HEK293 (cell line): ENCODE data around the gene LSM3.

ENCODE experiments used
- CTCF ChIA-PET: fragments of 350-600 bp; formaldehyde crosslinking; extraction: SDS; loops from one replicate; lab custom pipeline; 2021; ENCODE audit warnings: antibody characterized with exemption; lab: Yijun Ruan, JAX
- POLR2A ChIA-PET: fragments of 300-600 bp; formaldehyde crosslinking; extraction: SDS; loops from one replicate; lab custom pipeline; 2020; ENCODE audit warnings: antibody characterized with exemption, inconsistent platforms; lab: Yijun Ruan, JAX
- H3K27ac ChIP-seq: fragments of 200-500 bp; sonication (Bioruptor generic); 2 replicates; pipeline ENCODE4 v1.5.1; 2014; ENCODE audit warnings: low read depth, low read length, control low read depth, inconsistent platforms; ENCODE audit errors: extremely low read depth
- H3K36me3 ChIP-seq, 2 experiments: fragments of 200-500 bp in 1 of 2; sonication (Bioruptor generic) in 1 of 2; 1 replicate in 1 of 2; 2 replicates in 1 of 2; pipeline ENCODE4 v1.5.1; 2014 to 2017; ENCODE audit warnings: inconsistent platforms in 2 of 2, low read length in 2 of 2; ENCODE audit not compliant: control insufficient read depth in 2 of 2, insufficient read depth in 1 of 2
- H3K4me1 ChIP-seq: fragments of 200-500 bp; sonication (Bioruptor generic); 2 replicates; pipeline ENCODE4 v1.5.1; 2014; ENCODE audit warnings: mild to moderate bottlenecking, low read length, inconsistent platforms; ENCODE audit not compliant: control insufficient read depth, insufficient read depth
- H3K4me3 ChIP-seq: 2 replicates; pipeline ENCODE4 v1.5.1; 2011; ENCODE audit warnings: low read depth, mild to moderate bottlenecking, control low read depth, low read length, moderate library complexity
- H3K9me3 ChIP-seq: fragments of 200-500 bp; sonication (Bioruptor generic); 2 replicates; pipeline ENCODE4 v1.5.1; 2014; ENCODE audit warnings: low read depth, low read length, inconsistent platforms; ENCODE audit not compliant: control insufficient read depth, insufficient read depth
- BCL11A ChIP-seq: fragments of 450-650 bp; formaldehyde crosslinking; IDR thresholded peaks from 2 replicates; pipeline ENCODE4 v1.5.1; 2016; ENCODE audit warnings: low read depth, missing biosample characterization, missing genetic modification characterization
- MEIS1 ChIP-seq: sonication (generic); formaldehyde crosslinking; IDR thresholded peaks from 2 replicates; pipeline ENCODE4 v1.8.1; 2022; ENCODE audit warnings: missing genetic modification reagents, mild to moderate bottlenecking, borderline replicate concordance
- YY1 ChIP-seq: fragments of 450-650 bp; formaldehyde crosslinking; IDR thresholded peaks from 2 replicates; pipeline ENCODE4 v1.5.1; 2018; ENCODE audit warnings: missing biosample characterization, missing genetic modification characterization
- ZBTB1 ChIP-seq: fragments of 450-650 bp; formaldehyde crosslinking; IDR thresholded peaks from 2 replicates; pipeline ENCODE4 v1.5.1; 2016; ENCODE audit warnings: missing biosample characterization, missing genetic modification characterization
- ZFP37 ChIP-seq: fragments of 450-650 bp; formaldehyde crosslinking; IDR thresholded peaks from 2 replicates; pipeline ENCODE4 v1.5.1; 2016; ENCODE audit warnings: missing biosample characterization, missing genetic modification characterization
- ZNF112 ChIP-seq: fragments of 450-650 bp; formaldehyde crosslinking; IDR thresholded peaks from 2 replicates; pipeline ENCODE4 v1.5.0; 2017; ENCODE audit warnings: missing biosample characterization, missing genetic modification characterization
- ZNF132 ChIP-seq: fragments of 450-650 bp; formaldehyde crosslinking; IDR thresholded peaks from 2 replicates; pipeline ENCODE4 v1.5.1; 2017; ENCODE audit warnings: missing biosample characterization, missing genetic modification characterization, borderline replicate concordance
- ZNF140 ChIP-seq: fragments of 450-650 bp; formaldehyde crosslinking; IDR thresholded peaks from 2 replicates; pipeline ENCODE4 v1.5.1; 2016; ENCODE audit warnings: missing biosample characterization, missing genetic modification characterization
- ZNF324 ChIP-seq: fragments of 450-650 bp; formaldehyde crosslinking; IDR thresholded peaks from 2 replicates; pipeline ENCODE4 v1.5.1; 2016; ENCODE audit warnings: missing biosample characterization, missing genetic modification characterization
- ZNF394 ChIP-seq: fragments of 450-650 bp; formaldehyde crosslinking; IDR thresholded peaks from 2 replicates; pipeline ENCODE4 v1.5.1; 2016; ENCODE audit warnings: missing biosample characterization, missing genetic modification characterization, mild to moderate bottlenecking, moderate library complexity, borderline replicate concordance
- ZNF548 ChIP-seq: fragments of 450-650 bp; formaldehyde crosslinking; IDR thresholded peaks from 2 replicates; pipeline ENCODE4 v1.5.1; 2016; ENCODE audit warnings: missing biosample characterization, missing genetic modification characterization
- ZNF596 ChIP-seq: fragments of 450-650 bp; IDR thresholded peaks from 2 replicates; pipeline ENCODE4 v1.5.0; 2018; ENCODE audit warnings: missing biosample characterization, mild to moderate bottlenecking, missing genetic modification characterization, moderate library complexity
- ZNF610 ChIP-seq: fragments of 450-650 bp; formaldehyde crosslinking; IDR thresholded peaks from 2 replicates; pipeline ENCODE4 v1.5.1; 2016; ENCODE audit warnings: missing biosample characterization, missing genetic modification characterization, borderline replicate concordance
- ZXDB ChIP-seq: fragments of 450-650 bp; formaldehyde crosslinking; IDR thresholded peaks from 2 replicates; pipeline ENCODE4 v1.5.1; 2016; ENCODE audit warnings: missing biosample characterization, missing genetic modification characterization
- TF ChIP-seq, protein P1 (sequence below): fragments of 450-650 bp; formaldehyde crosslinking; IDR thresholded peaks from 2 replicates; pipeline ENCODE4 v1.5.1; 2017; ENCODE audit warnings: missing biosample characterization, missing genetic modification characterization
- TF ChIP-seq, protein P2 (sequence below): fragments of 450-650 bp; IDR thresholded peaks from 2 replicates; pipeline ENCODE4 v1.5.1; 2018; ENCODE audit warnings: missing biosample characterization, mild to moderate bottlenecking, missing genetic modification characterization
- TF ChIP-seq, protein P3 (sequence below): fragments of 450-650 bp; formaldehyde crosslinking; IDR thresholded peaks from 2 replicates; pipeline ENCODE4 v1.5.1; 2017; ENCODE audit warnings: missing biosample characterization, missing genetic modification characterization
- TF ChIP-seq, protein P4 (sequence below): fragments of 450-650 bp; formaldehyde crosslinking; IDR thresholded peaks from 2 replicates; pipeline ENCODE4 v1.5.1; 2016; ENCODE audit warnings: missing biosample characterization, missing genetic modification characterization
- TF ChIP-seq, protein P5 (sequence below): fragments of 450-650 bp; formaldehyde crosslinking; IDR thresholded peaks from 2 replicates; pipeline ENCODE4 v1.5.1; 2016; ENCODE audit warnings: missing biosample characterization, missing genetic modification characterization
- TF ChIP-seq, protein P6 (sequence below): fragments of 450-650 bp; formaldehyde crosslinking; IDR thresholded peaks from 2 replicates; pipeline ENCODE4 v1.5.1; 2016; ENCODE audit warnings: missing biosample characterization, missing genetic modification characterization

Gene LSM3

DNA sequence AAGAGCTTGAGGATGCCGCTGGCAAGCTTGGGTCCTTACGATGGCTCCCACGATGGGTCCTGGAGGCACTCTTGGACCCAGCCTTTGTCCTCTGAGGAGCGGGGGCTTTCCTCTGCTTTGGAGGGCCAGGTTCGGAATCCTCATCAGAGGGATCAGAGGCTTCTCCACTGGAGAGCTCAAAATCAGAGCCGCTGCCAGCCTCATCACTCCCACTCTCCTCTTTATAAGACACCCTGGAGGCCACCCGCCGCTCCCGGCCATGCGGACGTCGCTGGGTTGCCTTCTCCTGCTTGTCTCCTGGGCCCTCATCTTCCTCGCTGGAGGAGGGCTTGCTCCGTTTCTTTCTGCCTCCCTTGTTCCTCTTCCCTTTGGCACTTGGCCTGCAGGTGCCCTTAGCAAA lies 20.2 kb upstream of the LSM3 start:
- TF ChIP-seq ZNF112: no peak
- TF ChIP-seq ZNF394 (tag by site-specific recombination): no peak
- H3K4me3 ChIP-seq: no peak overlapping the region
- ChIA-PET POLR2A (no interaction called here), CTCF (interaction anchor here (0.7 kb wide), 1 partner anchor 754 kb away, joined by 3 read pairs; no protein-coding TSS in a partner anchor)
- no peaks in the 10 kb centered on the region for H3K4me1 ChIP-seq
- no peaks in the 10 kb centered on the region for H3K9me3 ChIP-seq
- H3K36me3 ChIP-seq: peaks cover 32 to 96% of the 10 kb centered on the region in 2 experiments
- H3K27ac ChIP-seq: no peak overlapping the region

DNA sequence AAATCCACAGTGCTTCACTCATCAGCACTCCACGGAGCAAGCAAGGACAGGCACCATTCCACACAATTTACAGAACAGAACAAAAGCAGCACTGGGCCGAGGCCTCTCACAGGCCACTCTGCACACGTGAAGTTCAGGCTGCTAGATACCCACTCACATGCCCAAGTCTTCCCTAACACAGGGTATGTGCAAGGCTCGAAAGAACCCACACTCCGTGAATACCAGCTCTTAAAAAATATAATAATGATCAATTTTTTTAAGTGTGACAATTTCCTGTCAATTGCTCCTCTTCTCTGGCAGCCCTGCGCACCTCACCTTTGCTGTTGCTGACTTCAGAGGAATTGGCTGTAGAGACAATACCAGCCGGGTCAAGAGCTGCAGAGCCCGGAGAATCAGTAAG lies 19.2 kb upstream of the LSM3 start:
- ChIA-PET CTCF (no interaction called here), POLR2A (interaction anchor here (0.6 kb wide), 1 partner anchor 25 kb away, joined by 3 read pairs; no protein-coding TSS in a partner anchor)
- H3K36me3 ChIP-seq: peaks cover 37 to 96% of the 10 kb centered on the region in 2 experiments
- no peak overlapping the region for H3K4me3 ChIP-seq
- no peaks in the 10 kb centered on the region for H3K9me3 ChIP-seq
- H3K4me1 ChIP-seq: no peaks in the 10 kb centered on the region
- no peak for TF ChIP-seq BCL11A (tag by site-specific recombination)
- TF ChIP-seq, protein P1, sequence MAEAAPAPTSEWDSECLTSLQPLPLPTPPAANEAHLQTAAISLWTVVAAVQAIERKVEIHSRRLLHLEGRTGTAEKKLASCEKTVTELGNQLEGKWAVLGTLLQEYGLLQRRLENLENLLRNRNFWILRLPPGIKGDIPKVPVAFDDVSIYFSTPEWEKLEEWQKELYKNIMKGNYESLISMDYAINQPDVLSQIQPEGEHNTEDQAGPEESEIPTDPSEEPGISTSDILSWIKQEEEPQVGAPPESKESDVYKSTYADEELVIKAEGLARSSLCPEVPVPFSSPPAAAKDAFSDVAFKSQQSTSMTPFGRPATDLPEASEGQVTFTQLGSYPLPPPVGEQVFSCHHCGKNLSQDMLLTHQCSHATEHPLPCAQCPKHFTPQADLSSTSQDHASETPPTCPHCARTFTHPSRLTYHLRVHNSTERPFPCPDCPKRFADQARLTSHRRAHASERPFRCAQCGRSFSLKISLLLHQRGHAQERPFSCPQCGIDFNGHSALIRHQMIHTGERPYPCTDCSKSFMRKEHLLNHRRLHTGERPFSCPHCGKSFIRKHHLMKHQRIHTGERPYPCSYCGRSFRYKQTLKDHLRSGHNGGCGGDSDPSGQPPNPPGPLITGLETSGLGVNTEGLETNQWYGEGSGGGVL (tag by site-specific recombination): no peak
- no peak for TF ChIP-seq ZNF132 (tag by site-specific recombination)
- TF ChIP-seq ZNF596 (tag by site-specific recombination): no peak
- no peak for TF ChIP-seq YY1 (tag by site-specific recombination)
- TF ChIP-seq MEIS1 (CRISPR knock-in tag): no peak
- TF ChIP-seq ZNF610 (tag by site-specific recombination): no peak
- no peak for TF ChIP-seq ZNF324 (tag by site-specific recombination)
- TF ChIP-seq, protein P2, sequence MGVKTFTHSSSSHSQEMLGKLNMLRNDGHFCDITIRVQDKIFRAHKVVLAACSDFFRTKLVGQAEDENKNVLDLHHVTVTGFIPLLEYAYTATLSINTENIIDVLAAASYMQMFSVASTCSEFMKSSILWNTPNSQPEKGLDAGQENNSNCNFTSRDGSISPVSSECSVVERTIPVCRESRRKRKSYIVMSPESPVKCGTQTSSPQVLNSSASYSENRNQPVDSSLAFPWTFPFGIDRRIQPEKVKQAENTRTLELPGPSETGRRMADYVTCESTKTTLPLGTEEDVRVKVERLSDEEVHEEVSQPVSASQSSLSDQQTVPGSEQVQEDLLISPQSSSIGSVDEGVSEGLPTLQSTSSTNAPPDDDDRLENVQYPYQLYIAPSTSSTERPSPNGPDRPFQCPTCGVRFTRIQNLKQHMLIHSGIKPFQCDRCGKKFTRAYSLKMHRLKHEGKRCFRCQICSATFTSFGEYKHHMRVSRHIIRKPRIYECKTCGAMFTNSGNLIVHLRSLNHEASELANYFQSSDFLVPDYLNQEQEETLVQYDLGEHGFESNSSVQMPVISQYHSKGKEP (tag by site-specific recombination): no peak
- TF ChIP-seq, protein P3, sequence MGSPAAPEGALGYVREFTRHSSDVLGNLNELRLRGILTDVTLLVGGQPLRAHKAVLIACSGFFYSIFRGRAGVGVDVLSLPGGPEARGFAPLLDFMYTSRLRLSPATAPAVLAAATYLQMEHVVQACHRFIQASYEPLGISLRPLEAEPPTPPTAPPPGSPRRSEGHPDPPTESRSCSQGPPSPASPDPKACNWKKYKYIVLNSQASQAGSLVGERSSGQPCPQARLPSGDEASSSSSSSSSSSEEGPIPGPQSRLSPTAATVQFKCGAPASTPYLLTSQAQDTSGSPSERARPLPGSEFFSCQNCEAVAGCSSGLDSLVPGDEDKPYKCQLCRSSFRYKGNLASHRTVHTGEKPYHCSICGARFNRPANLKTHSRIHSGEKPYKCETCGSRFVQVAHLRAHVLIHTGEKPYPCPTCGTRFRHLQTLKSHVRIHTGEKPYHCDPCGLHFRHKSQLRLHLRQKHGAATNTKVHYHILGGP (tag by site-specific recombination): no peak
- TF ChIP-seq ZFP37: no peak
- TF ChIP-seq, protein P4, sequence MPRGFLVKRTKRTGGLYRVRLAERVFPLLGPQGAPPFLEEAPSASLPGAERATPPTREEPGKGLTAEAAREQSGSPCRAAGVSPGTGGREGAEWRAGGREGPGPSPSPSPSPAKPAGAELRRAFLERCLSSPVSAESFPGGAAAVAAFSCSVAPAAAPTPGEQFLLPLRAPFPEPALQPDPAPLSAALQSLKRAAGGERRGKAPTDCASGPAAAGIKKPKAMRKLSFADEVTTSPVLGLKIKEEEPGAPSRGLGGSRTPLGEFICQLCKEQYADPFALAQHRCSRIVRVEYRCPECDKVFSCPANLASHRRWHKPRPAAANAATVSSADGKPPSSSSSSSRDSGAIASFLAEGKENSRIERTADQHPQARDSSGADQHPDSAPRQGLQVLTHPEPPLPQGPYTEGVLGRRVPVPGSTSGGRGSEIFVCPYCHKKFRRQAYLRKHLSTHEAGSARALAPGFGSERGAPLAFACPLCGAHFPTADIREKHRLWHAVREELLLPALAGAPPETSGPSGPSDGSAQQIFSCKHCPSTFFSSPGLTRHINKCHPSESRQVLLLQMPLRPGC: no peak
- TF ChIP-seq ZNF548: no peak
- TF ChIP-seq ZNF140 (tag by site-specific recombination): no peak
- TF ChIP-seq, protein P5, sequence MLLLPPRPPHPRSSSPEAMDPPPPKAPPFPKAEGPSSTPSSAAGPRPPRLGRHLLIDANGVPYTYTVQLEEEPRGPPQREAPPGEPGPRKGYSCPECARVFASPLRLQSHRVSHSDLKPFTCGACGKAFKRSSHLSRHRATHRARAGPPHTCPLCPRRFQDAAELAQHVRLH: no peak
- no peak for TF ChIP-seq ZXDB
- no peak for TF ChIP-seq ZBTB1 (tag by site-specific recombination)
- TF ChIP-seq, protein P6, sequence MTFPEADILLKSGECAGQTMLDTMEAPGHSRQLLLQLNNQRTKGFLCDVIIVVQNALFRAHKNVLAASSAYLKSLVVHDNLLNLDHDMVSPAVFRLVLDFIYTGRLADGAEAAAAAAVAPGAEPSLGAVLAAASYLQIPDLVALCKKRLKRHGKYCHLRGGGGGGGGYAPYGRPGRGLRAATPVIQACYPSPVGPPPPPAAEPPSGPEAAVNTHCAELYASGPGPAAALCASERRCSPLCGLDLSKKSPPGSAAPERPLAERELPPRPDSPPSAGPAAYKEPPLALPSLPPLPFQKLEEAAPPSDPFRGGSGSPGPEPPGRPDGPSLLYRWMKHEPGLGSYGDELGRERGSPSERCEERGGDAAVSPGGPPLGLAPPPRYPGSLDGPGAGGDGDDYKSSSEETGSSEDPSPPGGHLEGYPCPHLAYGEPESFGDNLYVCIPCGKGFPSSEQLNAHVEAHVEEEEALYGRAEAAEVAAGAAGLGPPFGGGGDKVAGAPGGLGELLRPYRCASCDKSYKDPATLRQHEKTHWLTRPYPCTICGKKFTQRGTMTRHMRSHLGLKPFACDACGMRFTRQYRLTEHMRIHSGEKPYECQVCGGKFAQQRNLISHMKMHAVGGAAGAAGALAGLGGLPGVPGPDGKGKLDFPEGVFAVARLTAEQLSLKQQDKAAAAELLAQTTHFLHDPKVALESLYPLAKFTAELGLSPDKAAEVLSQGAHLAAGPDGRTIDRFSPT (tag by site-specific recombination): no peak
- H3K27ac ChIP-seq: no peak overlapping the region
